ENCODE results near the gene PLEKHG2. TPM values are rescaled to one million over a fixed set of nuclear protein-coding genes. Genes with fewer than 3 reads are reported as not detected.
A peak's percentile ranks its signal among the peaks of the same experiment; 100 is the strongest.

PLEKHG2 gene
- total and polyA plus RNA-seq, 2 donors from 2014 or later: 8.5 to 29.7 TPM

- Histone ChIP-seq H3K4me3 (ENCODE audit: low read length in 3 of 3) (peak overlapping the region; percentile 86 to 99 (median 96)), H3K4me1 (ENCODE audit: control insufficient read depth in 2 of 3, insufficient read depth in 2 of 3, low read depth in 1 of 3, low read length in 3 of 3) (peaks cover 14 to 27% (median 24%) of the 10 kb centered on the region in 3 donors), H3K9ac (ENCODE audit: low read length in 3 of 3) (peak overlapping the region; percentile 79 to 100 (median 82)), H3K36me3 (ENCODE audit: control insufficient read depth in 2 of 3, insufficient read depth in 3 of 3, low read length in 3 of 3) (peaks cover 0 to 22% (median 6%) of the 10 kb centered on the region in 3 donors), H3K27ac (ENCODE audit: low read depth in 2 of 2, low read length in 2 of 2) (peak overlapping the region; percentile 97 to 99), H3K27me3 (ENCODE audit: control insufficient read depth, insufficient read depth, low read length) (no peaks in the 10 kb centered on the region), H3K9me3 (ENCODE audit: control insufficient read depth in 2 of 3, insufficient read depth in 1 of 3, low read length in 3 of 3) (no peaks in the 10 kb centered on the region)
- intact Hi-C loops (cut with DNase I): no loop called here
- DNase-seq (peak in 1 of 5 donors; percentile 72), FAIRE-seq (no peak)
- no peak for TF ChIP-seq CTCF (IDR thresholded peaks at IDR 0.05; ENCODE audit: borderline replicate concordance, extremely low read depth, insufficient read depth)
Measured at GRCh38 chr19:39407410-39407659, 5.1 kb upstream of the PLEKHG2 start.

DNA sequence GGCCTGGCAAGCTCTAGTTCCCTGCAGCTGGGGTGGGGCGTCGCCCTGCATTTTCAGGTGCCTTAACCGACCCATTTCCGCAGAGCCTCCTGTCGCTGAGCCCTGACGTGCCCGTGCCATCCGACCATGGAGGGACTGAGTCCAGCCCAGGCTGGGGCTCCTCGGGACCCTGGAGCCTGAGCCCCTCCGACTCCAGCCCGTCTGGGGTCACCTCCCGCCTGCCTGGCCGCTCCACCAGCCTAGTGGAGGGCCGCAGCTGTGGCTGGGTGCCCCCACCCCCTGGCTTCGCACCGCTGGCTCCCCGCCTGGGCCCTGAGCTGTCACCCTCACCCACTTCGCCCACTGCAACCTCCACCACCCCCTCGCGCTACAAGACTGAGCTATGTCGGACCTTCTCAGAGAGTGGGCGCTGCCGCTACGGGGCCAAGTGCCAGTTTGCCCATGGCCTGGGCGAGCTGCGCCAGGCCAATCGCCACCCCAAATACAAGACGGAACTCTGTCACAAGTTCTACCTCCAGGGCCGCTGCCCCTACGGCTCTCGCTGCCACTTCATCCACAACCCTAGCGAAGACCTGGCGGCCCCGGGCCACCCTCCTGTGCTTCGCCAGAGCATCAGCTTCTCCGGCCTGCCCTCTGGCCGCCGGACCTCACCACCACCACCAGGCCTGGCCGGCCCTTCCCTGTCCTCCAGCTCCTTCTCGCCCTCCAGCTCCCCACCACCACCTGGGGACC lies 4.6 kb upstream of the PLEKHG2 start:
- peak in 4 of 5 donors; percentile 51 to 92 (median 61) for DNase-seq
- Histone ChIP-seq H3K27ac (ENCODE audit: low read depth in 2 of 2, low read length in 2 of 2) (peak overlapping the region; percentile 97 to 99), H3K9ac (ENCODE audit: low read length in 3 of 3) (peak overlapping the region; percentile 79 to 100 (median 95)), H3K36me3 (ENCODE audit: control insufficient read depth in 2 of 3, insufficient read depth in 3 of 3, low read length in 3 of 3) (peaks cover 0 to 22% (median 6%) of the 10 kb centered on the region in 3 donors), H3K4me1 (ENCODE audit: control insufficient read depth in 2 of 3, insufficient read depth in 2 of 3, low read depth in 1 of 3, low read length in 3 of 3) (peaks cover 14 to 26% (median 24%) of the 10 kb centered on the region in 3 donors), H3K9me3 (ENCODE audit: control insufficient read depth in 2 of 3, insufficient read depth in 1 of 3, low read length in 3 of 3) (no peaks in the 10 kb centered on the region), H3K4me3 (ENCODE audit: low read length in 3 of 3) (peak overlapping the region; percentile 26 to 99 (median 96)), H3K27me3 (ENCODE audit: control insufficient read depth, insufficient read depth, low read length) (no peaks in the 10 kb centered on the region)
- no peak for FAIRE-seq
- intact Hi-C loops (cut with DNase I): no loop called here
- TF ChIP-seq CTCF (IDR thresholded peaks at IDR 0.05; ENCODE audit: borderline replicate concordance, extremely low read depth, insufficient read depth): no peak

GRCh38 chr19:39408392-39409207 lies 3.9 kb upstream of the PLEKHG2 start:
- H3K4me3 ChIP-seq (ENCODE audit: low read length in 3 of 3): peak overlapping the region; percentile 33 to 99 (median 96)
- intact Hi-C loops (cut with DNase I): no loop called here
- H3K4me1 ChIP-seq (ENCODE audit: control insufficient read depth in 2 of 3, insufficient read depth in 2 of 3, low read depth in 1 of 3, low read length in 3 of 3): peaks cover 14 to 27% (median 26%) of the 10 kb centered on the region in 3 donors
- H3K36me3 ChIP-seq (ENCODE audit: control insufficient read depth in 2 of 3, insufficient read depth in 3 of 3, low read length in 3 of 3): peaks cover 0 to 22% (median 6%) of the 10 kb centered on the region in 3 donors
- TF ChIP-seq CTCF (IDR thresholded peaks at IDR 0.05; ENCODE audit: borderline replicate concordance, extremely low read depth, insufficient read depth): no peak
- peak in 3 of 5 donors; percentile 10 to 60 (median 31) for DNase-seq
- FAIRE-seq: no peak
- peak overlapping the region; percentile 13 to 100 (median 95) for H3K9ac ChIP-seq (ENCODE audit: low read length in 3 of 3)
- H3K9me3 ChIP-seq (ENCODE audit: control insufficient read depth in 2 of 3, insufficient read depth in 1 of 3, low read length in 3 of 3): no peaks in the 10 kb centered on the region
- H3K27ac ChIP-seq (ENCODE audit: low read depth in 2 of 2, low read length in 2 of 2): peak overlapping the region; percentile 97 to 99
- no peaks in the 10 kb centered on the region for H3K27me3 ChIP-seq (ENCODE audit: control insufficient read depth, insufficient read depth, low read length)

All from kidney (tissue), 14 donors.